ENCODE results near the gene KRT6C. TPM values are rescaled to one million over a fixed set of nuclear protein-coding genes. Genes with fewer than 3 reads are reported as not detected.

The KRT6C gene
- total RNA-seq, 1 donor from 2014 or later, result 19.3 TPM

GRCh38 chr12:52434760-52435530, 38.7 kb downstream of the KRT6C start:
- DNase-seq, result no peak

GRCh38 chr12:52434081-52434733, 39.4 kb downstream of the KRT6C start, which contains the start of gene KRT75:
Gene KRT75 (minus strand): TSS chr12:52434371. CDS start chr12:52434304, 67 bp downstream.
- DNase-seq, result peak; percentile 45

- no peak for DNase-seq
Measured at GRCh38 chr12:52433501-52434080, 40.0 kb downstream of the KRT6C start.

GRCh38 chr12:52432559-52433207, 40.9 kb downstream of the KRT6C start:
- no peak for DNase-seq

- DNase-seq, result no peak
Measured at GRCh38 chr12:52428121-52428520, 45.5 kb downstream of the KRT6C start.

- no peak for DNase-seq
Measured at GRCh38 chr12:52427083-52427482, 46.5 kb downstream of the KRT6C start.

GRCh38 chr12:52426034-52426433, 47.6 kb downstream of the KRT6C start:
- DNase-seq, result no peak

GRCh38 chr12:52425466-52425865, 48.1 kb downstream of the KRT6C start:
- no peak for DNase-seq

- peak; percentile 54 for DNase-seq
Measured at GRCh38 chr12:52423661-52424500, 49.7 kb downstream of the KRT6C start.

GRCh38 chr12:52423035-52423434, 50.6 kb downstream of the KRT6C start:
- no peak for DNase-seq

- peak; percentile 7 for DNase-seq
Measured at GRCh38 chr12:52419656-52420055, 53.9 kb downstream of the KRT6C start.

GRCh38 chr12:52418576-52419110, 55.0 kb downstream of the KRT6C start:
- no peak for DNase-seq

Other genes with a start within 250 kb of the KRT6C start
- 27.1 TPM for gene KRT7, start 240.6 kb downstream of the KRT6C start, total RNA-seq
- gene KRT86, start 199.2 kb downstream of the KRT6C start, total RNA-seq, result not detected
- 0.41 TPM for gene KRT81, start 182.3 kb downstream of the KRT6C start, total RNA-seq
- gene KRT83, start 152.4 kb downstream of the KRT6C start, total RNA-seq, result not detected
- gene KRT85, start 106.3 kb downstream of the KRT6C start, total RNA-seq, result not detected
- gene KRT84, start 88.2 kb downstream of the KRT6C start, total RNA-seq, result not detected
- gene KRT82, start 67.5 kb downstream of the KRT6C start, total RNA-seq, result not detected
- 0.21 TPM for gene KRT75, start 39.4 kb downstream of the KRT6C start, total RNA-seq
- 17.0 TPM for gene KRT6B, start 21.7 kb downstream of the KRT6C start, total RNA-seq
- 299 TPM for gene KRT6A, start 19.5 kb upstream of the KRT6C start, total RNA-seq
- gene KRT5, start 46.6 kb upstream of the KRT6C start, total RNA-seq, result 1,219 TPM
- gene KRT71, start 79.3 kb upstream of the KRT6C start, total RNA-seq, result not detected
- 0.10 TPM for gene KRT74, start 100.0 kb upstream of the KRT6C start, total RNA-seq
- gene KRT72, start 127.7 kb upstream of the KRT6C start, total RNA-seq, result 0.21 TPM
- not detected for gene KRT73, start 144.8 kb upstream of the KRT6C start, total RNA-seq
- gene KRT2, start 178.4 kb upstream of the KRT6C start, total RNA-seq, result not detected
- gene KRT1, start 206.6 kb upstream of the KRT6C start, total RNA-seq, result not detected
- 0.10 TPM for gene KRT77, start 229.7 kb upstream of the KRT6C start, total RNA-seq